Panc1 (cell line): Measurements from ENCODE around the gene ATG10.

Source experiments
- CTCF ChIP-seq: fragments of 450-650 bp; IDR thresholded peaks from 2 replicates; pipeline ENCODE4 v1.5.1; 2017; ENCODE audit warnings: mild to moderate bottlenecking
- POLR2AphosphoS5 ChIP-seq: IDR thresholded peaks from 2 replicates; pipeline ENCODE4 v1.6.1; 2012; ENCODE audit warnings: mild to moderate bottlenecking, low read depth, low read length, moderate library complexity
- REST ChIP-seq, 2 experiments: IDR thresholded peaks; 2 replicates each; pipeline ENCODE4 v1.6.1; 2011 to 2012; ENCODE audit warnings: low read depth in 2 of 2, control low read depth in 1 of 2, low read length in 1 of 2, mild to moderate bottlenecking in 1 of 2, moderate library complexity in 1 of 2; ENCODE audit not compliant: insufficient read depth in 1 of 2
- SIN3A ChIP-seq: IDR thresholded peaks from 2 replicates; pipeline ENCODE4 v1.6.1; 2012; ENCODE audit warnings: low read depth, mild to moderate bottlenecking, low read length, moderate library complexity, borderline replicate concordance; ENCODE audit not compliant: insufficient read depth
- TCF7L2 ChIP-seq: IDR thresholded peaks from 2 replicates; pipeline ENCODE4 v1.6.1; 2011; ENCODE audit warnings: mild to moderate bottlenecking, low read depth, low read length, inconsistent platforms

DNA sequence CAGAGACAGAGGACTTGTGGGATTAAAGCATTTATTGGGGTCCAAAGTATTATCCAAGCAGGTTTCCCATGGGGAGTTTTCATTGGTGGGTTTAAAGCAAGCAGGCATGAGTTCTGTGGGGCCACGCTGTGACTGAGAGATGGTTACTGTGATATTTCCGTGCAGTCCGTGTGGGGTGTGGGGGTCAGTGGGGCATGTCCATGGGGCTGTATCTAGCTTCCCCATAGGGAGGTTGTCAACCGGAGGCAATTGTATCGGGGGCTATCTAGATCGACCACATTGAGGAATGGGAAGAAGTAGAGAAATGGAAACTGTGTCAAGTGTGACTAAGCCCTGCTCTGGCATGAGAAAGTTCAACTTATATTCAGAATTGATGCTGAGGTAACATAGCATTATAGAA is 313.4 kb downstream of the ATG10 start:
- TF ChIP-seq SIN3A (no peak), CTCF (no peak), TCF7L2 (no peak), POLR2AphosphoS5 (no peak), REST (IDR thresholded peaks at IDR 0.05; ENCODE audit: insufficient read depth in 1 of 2, low read depth in 2 of 2, low read length in 1 of 2) (no peak)
